Measurements from ENCODE around the gene LRGUK. TPM values are rescaled to one million over a fixed set of nuclear protein-coding genes. Genes with fewer than 3 reads are reported as not detected.

The LRGUK gene
- total and polyA plus RNA-seq, 2 of the 4 experiments (the other 2 are of a cell fraction) = 0.07 TPM; not detected in 1

DNA sequence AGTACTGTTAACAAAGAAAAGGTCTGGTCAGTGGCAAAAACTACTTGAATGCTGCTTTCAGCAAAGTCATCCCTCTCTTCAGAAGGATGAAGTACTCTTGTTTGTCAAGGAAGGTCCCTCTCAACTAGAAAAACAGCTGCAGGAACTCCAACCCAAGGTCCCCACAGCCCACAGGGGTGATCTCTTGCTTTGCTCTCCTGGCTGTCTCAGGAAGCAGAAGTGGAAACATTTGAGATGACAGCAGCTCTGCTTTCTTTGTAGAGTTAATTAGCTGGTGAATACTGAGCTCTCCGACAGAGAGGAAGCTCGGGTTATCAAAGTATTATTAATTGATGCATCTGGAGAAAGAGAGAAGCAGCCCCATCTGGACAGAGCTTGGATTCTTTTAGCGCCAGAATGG is 25.4 kb upstream of the LRGUK start:
- Histone ChIP-seq H2BK5ac (ENCODE audit: low read depth, low read length, poor library complexity, severe bottlenecking) (no peak overlapping the region), H3K9me1 (ENCODE audit: insufficient read depth, low read length) (no peaks in the 10 kb centered on the region), H3K4me2 (ENCODE audit: low read depth, low read length) (no peak overlapping the region), H3K27me3 (ENCODE audit: control insufficient read depth, insufficient read depth, low read length) (no peaks in the 10 kb centered on the region), H3K23ac (ENCODE audit: low read depth, low read length) (no peak overlapping the region), H2AFZ (replicated peaks; ENCODE audit: low read length, poor library complexity) (peak overlapping the region; percentile 21), H3K4me1 (ENCODE audit: control insufficient read depth, insufficient read depth, low read length) (no peaks in the 10 kb centered on the region), H4K20me1 (ENCODE audit: insufficient read depth, low read length) (no peaks in the 10 kb centered on the region), H2AK5ac (ENCODE audit: low read depth, low read length) (no peak overlapping the region), H3K9me3 (ENCODE audit: control insufficient read depth, insufficient read depth, low read length) (no peaks in the 10 kb centered on the region), H3K56ac (ENCODE audit: extremely low read depth, insufficient read depth, low read length) (no peak overlapping the region), H3K79me1 (ENCODE audit: low read depth in 1 of 2, low read length in 2 of 2) (no peaks in the 10 kb centered on the region), H3K4me3 (ENCODE audit: insufficient read depth, low read depth, low read length) (no peak overlapping the region), H4K5ac (ENCODE audit: low read depth, low read length) (no peak overlapping the region), H3K36me3 (ENCODE audit: control insufficient read depth, insufficient read depth, low read length) (no peaks in the 10 kb centered on the region), H3K27ac (ENCODE audit: insufficient read depth, low read length) (no peak overlapping the region), H4K8ac (ENCODE audit: low read depth in 2 of 2, low read length in 2 of 2) (no peak overlapping the region), H3K4ac (ENCODE audit: low read depth, low read length) (no peak overlapping the region), H3K14ac (replicated peaks; ENCODE audit: low read depth, low read length) (no peak overlapping the region), H2AK9ac (replicated peaks; ENCODE audit: low read depth, low read length, poor library complexity) (no peak overlapping the region), H2BK120ac (ENCODE audit: low read depth, low read length) (no peak overlapping the region), H2BK20ac (ENCODE audit: low read depth, low read length) (no peak overlapping the region), H3K9ac (ENCODE audit: low read depth, low read length) (no peak overlapping the region), H4K91ac (ENCODE audit: insufficient read depth, low read depth, low read length) (no peak overlapping the region), H2BK15ac (ENCODE audit: low read depth, low read length) (no peak overlapping the region), H3K18ac (ENCODE audit: low read depth, low read length) (no peak overlapping the region)
- dilution Hi-C loops (cut with HindIII; ENCODE audit: low sequenced_read_pairs, unreplicated experiment) = no loop called here
- CTCF ChIA-PET = no interaction called here
- no peak for DNase-seq
- 0% methylated on average over 2 of the region's 3 CpGs; no CpG with 5 or more reads in 1 of the 2 experiments for WGBS, 2 experiments (ENCODE audit: extremely low coverage in 2 of 2, insufficient read length in 1 of 2)
- POLR2A ChIA-PET (ENCODE audit: unreplicated experiment) = no interaction called here
- ATAC-seq (ENCODE audit: low read depth) = no peak
- TF ChIP-seq RCOR1 (IDR thresholded peaks at IDR 0.05; ENCODE audit: insufficient replicate concordance, low read length) (no peak), FOS (IDR thresholded peaks at IDR 0.05; ENCODE audit: low read depth, low read length) (no peak), NFE2L2 (IDR thresholded peaks at IDR 0.05; ENCODE audit: low read depth, low read length) (no peak), CEBPB (IDR thresholded peaks at IDR 0.05; ENCODE audit: low read depth, low read length) (no peak), BHLHE40 (IDR thresholded peaks at IDR 0.05; ENCODE audit: low read depth, low read length) (no peak), USF2 (IDR thresholded peaks at IDR 0.05; ENCODE audit: low read depth, low read length) (no peak), SMC3 (IDR thresholded peaks at IDR 0.05; ENCODE audit: low read depth, low read length) (no peak), MXI1 (IDR thresholded peaks at IDR 0.05; ENCODE audit: borderline replicate concordance, low read depth, low read length) (no peak), CHD1 (IDR thresholded peaks at IDR 0.05; ENCODE audit: low read depth, low read length) (no peak), RFX5 (IDR thresholded peaks at IDR 0.05; ENCODE audit: low read depth, low read length) (no peak), MAFK (IDR thresholded peaks at IDR 0.05; ENCODE audit: low read depth, low read length) (no peak), MAZ (IDR thresholded peaks at IDR 0.05; ENCODE audit: borderline replicate concordance, low read depth, low read length) (no peak), POLR2A (IDR thresholded peaks at IDR 0.05; ENCODE audit: low read depth, low read length) (no peak), RAD21 (IDR thresholded peaks at IDR 0.05; ENCODE audit: low read length) (no peak)
- TF ChIP-seq, protein P1, sequence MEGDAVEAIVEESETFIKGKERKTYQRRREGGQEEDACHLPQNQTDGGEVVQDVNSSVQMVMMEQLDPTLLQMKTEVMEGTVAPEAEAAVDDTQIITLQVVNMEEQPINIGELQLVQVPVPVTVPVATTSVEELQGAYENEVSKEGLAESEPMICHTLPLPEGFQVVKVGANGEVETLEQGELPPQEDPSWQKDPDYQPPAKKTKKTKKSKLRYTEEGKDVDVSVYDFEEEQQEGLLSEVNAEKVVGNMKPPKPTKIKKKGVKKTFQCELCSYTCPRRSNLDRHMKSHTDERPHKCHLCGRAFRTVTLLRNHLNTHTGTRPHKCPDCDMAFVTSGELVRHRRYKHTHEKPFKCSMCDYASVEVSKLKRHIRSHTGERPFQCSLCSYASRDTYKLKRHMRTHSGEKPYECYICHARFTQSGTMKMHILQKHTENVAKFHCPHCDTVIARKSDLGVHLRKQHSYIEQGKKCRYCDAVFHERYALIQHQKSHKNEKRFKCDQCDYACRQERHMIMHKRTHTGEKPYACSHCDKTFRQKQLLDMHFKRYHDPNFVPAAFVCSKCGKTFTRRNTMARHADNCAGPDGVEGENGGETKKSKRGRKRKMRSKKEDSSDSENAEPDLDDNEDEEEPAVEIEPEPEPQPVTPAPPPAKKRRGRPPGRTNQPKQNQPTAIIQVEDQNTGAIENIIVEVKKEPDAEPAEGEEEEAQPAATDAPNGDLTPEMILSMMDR (conservative IDR thresholded peaks at IDR 0.05; ENCODE audit: low read depth, low read length) = no peak
- TF ChIP-seq, protein P2, sequence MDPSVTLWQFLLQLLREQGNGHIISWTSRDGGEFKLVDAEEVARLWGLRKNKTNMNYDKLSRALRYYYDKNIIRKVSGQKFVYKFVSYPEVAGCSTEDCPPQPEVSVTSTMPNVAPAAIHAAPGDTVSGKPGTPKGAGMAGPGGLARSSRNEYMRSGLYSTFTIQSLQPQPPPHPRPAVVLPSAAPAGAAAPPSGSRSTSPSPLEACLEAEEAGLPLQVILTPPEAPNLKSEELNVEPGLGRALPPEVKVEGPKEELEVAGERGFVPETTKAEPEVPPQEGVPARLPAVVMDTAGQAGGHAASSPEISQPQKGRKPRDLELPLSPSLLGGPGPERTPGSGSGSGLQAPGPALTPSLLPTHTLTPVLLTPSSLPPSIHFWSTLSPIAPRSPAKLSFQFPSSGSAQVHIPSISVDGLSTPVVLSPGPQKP (IDR thresholded peaks at IDR 0.05; ENCODE audit: borderline replicate concordance, low read depth, low read length) = no peak
- no TSS peak for BruUV-seq (replicated peaks)
- intact Hi-C loops (cut with micrococcal nuclease) = no loop called here
- in situ Hi-C loops (cut with MboI; ENCODE audit: low sequenced_read_pairs) = no loop called here
